Hematopoietic multipotent progenitor cell treated with erythropoietin and hydrocortisone succinate and interleukin-3 and kit ligand, for 17 days (in vitro differentiated cells): Measurements from ENCODE around the gene ACAP1.

Experiments used
- DNase-seq: peaks from one replicate; pipeline ENCODE4 v3.0.0-alpha.2; 2015; ENCODE audit warnings: low spot score

The ACAP1 gene, protein sequence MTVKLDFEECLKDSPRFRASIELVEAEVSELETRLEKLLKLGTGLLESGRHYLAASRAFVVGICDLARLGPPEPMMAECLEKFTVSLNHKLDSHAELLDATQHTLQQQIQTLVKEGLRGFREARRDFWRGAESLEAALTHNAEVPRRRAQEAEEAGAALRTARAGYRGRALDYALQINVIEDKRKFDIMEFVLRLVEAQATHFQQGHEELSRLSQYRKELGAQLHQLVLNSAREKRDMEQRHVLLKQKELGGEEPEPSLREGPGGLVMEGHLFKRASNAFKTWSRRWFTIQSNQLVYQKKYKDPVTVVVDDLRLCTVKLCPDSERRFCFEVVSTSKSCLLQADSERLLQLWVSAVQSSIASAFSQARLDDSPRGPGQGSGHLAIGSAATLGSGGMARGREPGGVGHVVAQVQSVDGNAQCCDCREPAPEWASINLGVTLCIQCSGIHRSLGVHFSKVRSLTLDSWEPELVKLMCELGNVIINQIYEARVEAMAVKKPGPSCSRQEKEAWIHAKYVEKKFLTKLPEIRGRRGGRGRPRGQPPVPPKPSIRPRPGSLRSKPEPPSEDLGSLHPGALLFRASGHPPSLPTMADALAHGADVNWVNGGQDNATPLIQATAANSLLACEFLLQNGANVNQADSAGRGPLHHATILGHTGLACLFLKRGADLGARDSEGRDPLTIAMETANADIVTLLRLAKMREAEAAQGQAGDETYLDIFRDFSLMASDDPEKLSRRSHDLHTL

DNA sequence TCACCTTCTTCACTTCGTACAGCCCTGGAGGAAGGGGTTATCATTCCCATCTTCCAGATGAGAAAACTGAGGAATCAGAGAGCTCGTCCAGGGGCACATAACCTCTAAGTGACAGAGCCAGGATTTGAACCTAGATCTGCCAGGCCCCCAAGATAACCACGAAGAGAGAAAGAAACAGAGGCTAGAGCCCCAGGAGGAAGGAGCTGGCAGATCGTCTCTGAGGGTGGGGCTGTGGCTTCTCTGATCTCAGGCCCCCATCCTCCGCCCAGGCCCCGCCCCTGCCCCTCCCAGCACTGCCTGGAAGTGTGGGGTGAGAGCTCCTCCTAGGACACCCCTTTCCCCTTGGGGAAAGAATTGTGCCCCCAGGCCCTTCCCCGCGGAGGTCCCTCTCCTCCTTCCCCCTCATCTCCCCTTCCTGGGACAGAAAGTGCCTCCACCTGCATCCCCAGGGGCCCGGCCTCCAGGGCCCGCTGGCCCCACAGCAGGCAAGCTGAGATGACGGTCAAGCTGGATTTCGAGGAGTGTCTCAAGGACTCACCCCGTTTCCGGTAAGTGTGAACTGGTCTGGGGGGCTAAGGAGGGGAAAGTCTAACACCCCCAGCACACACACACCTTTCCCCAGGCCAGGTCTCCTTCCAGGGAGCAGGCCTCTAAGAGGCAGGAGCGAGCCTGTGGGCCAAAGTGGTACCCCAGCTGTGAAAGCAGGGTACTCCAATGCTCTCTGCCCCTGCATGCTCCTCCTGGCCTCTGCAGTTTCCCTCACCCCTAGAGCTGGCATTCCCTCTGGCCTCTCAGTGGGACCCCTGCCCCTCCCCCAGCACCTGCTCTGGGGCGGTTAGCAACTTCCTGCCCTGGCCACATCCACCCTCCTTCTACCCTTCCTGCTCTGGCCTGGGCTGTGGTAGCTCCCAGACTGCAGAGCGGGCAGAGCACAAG is at the start of gene ACAP1:
TSS of gene ACAP1 (plus strand) at position 290 of the 936 bp plus-strand sequence. CDS start at position 496, 206 bp downstream.
- DNase-seq, result peak; percentile 65

DNA sequence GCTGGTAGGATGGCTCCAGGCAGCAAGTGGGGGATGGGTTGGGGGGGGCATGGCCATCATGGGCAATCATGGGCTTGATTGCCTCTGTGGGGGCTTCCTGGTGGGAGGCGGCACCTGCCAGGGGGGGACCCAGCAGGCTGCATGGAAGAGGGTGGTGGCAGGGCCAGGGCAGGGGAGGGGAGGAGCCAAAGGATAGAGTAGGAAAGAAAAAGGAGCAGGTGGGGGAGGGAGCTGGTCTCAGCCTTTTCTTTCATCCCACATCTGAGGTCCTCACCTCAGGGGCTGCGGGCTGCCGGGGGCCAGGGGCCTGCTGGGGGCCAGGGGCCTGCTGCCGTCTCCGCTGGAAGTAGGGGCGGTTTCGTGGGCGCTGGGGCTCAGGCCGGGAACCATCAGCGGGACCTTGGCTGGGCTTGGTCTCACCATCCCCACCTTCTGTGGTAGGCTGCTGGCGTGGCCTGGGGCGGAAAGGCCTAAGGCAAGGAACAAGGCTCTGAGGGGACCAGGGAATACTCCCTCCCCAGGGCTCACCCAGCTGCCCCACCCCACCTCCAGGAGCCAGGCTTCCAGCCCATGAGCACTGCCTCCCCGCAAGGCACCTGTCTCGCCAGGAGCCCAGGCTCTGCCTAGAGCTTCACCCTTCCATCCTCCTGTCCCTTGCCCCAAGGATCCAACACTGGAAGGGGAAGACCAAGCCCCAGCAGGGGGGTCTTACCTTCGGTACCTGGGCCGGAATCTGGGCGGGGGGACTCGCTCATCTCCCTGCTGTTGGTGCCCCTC is 46.9 kb upstream of the ACAP1 start:
- DNase-seq, result no peak

DNA sequence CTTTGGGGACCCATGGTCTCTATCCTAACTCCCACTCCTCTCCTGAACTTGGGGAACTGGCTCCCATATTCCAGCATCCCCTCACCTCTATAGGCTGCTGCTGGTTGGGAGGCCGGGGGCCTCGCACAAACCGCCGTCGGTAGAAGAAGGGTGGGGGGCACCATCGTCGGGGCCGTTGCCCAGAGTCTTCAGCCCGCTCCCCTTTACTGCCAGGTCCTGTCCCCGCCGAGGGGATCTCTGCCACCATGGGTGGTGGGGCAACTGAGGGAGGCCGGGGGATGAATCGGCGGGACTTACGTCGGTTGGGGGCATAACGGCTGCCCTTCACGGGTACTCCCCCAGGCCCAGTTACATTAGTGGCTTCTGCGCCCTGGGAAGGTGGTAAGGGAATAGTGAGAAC is 46.2 kb upstream of the ACAP1 start:
- no peak for DNase-seq

DNA sequence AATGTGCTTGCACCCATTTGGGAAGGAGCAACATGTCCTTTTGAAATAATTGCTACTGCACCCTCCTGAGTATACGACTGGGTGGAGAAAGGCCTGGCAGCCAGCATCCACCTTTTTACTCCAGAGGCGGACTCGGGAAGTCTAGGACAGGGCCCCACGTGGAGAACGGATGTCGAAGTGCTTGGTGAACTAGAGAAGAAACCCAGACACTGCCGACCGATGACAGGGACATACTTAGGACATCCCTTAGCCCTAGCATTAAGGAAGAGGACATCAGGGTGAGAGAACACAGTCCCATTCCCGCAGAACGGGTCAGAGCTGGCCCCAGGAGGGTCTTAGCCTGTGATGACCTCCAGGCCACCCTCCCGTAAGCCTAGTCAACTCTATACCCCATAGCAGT is 45.6 kb upstream of the ACAP1 start:
- DNase-seq, result no peak

DNA sequence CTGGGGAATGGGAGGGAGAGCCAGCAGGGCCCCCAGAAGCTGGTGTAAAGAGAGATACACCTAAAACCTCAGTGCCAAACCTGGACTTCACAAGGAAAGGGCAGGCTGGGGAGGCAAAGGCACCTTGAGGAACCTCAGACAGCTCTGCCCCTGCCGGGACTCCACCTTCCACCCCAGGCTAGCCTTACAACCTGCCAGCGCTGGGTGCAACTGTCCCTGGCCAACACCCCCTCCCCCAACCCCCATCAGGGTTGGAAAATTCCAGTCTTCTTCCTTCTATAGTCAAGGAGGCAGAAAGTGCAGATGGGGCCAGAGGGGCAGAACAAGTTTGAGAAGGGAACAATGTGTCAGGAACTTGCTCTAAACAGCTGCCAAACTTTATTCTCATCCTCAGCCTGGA is 44.1 kb upstream of the ACAP1 start:
- no peak for DNase-seq

DNA sequence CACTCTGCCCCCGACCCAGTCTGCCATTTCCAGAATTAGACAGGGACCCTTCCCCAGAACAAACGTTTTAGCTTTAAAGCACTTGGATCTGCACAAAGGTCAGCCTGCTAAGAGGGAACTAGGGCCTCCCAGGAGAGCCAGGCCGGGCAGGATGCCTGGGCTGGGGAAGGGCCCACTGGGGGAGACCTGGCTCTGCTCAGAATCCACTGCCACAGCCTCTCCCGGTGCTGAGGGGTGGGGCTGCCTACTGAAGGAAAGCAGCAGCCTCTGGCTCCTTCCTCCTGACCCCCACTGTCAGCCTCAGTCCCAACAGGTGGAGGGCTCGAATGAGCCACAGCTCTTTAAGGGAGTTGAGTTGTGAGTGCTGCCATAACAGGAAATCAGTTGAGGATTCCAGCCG is 43.6 kb upstream of the ACAP1 start:
- DNase-seq, result no peak

DNA sequence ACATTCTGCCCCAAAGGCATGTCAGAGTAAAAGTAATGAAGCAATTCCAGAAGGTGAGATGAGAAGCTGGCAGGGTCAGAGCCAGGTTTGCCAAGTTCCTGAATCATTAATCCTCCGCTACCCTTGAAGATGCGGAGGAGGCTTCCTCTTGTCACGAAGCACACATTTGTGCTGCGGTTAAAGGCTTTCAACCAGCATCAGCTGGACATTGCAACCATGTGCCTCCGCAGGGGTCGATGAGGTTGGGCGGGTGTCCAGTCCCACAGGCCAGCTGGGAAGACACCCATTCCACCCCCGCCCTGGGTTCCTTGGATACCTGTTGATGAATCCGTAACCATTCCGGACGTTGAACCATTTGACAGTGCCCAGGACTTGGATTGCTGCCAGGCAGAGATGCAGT is 43.2 kb upstream of the ACAP1 start:
- no peak for DNase-seq

DNA sequence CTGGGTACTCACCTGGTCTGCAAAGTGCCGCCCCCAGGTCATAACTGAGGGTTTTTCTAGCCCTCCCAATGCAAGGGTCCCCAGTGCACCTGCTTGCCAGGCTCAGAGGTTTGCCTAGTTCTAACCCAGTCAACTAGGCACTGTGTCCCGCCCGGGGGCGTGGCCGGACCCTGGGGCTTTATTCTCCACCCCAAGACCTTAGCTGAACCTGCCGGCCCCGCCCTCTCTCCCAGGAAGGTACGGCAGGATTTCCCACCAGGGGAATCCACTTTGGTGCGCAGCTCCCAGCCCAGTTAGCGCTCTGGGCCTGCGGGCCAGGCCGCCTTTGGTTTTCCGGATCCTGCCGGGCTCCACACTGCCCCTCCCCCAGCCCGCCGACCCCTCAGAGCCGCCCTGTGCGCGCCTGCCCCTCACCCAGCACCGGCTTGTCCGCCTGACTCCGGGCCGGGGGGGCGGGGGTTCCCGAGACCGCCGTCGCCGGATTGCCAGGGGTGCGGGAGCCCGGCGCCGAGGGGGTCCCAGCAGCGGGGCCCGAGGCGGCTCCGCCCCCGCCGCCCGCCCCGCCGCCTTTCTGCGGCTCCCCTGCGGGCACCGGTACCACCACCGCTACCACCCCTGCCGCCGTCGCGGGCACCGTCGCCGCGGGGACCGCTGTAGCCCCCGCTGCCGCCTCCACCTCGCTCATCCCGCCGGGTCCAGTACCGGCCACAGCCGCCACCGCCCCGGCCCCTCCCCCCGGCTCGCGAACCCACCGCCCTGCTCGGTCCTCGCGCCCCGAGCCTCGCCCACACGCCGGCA is 42.3 kb upstream of the ACAP1 start:
- peak; percentile 58 for DNase-seq

DNA sequence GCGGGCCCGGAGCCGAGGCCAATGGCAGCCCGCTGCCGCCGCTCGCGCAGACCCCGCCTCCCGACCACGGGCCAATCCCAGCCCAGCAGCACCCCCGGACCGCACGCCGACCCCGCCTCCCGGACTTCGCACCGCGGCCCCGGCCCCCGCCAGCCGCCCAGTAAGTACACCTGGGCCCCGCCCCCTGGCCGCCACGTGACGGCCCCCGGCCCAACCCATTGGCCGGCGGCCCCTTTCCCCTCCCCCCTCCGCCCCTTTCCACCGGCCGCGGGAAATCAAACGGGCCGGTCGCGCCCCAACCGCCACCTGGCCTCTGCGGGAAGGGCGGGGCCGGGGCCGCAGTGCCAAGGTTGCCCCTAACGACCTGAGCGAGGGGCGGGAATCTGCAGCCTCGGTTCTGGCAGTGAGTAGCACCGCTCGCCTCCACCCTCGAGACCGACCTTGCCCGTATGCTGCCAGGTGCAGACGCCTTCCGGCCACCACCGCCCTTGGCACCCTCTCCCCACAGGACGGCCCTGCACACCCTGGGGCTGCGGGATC is 41.6 kb upstream of the ACAP1 start, which contains the start of gene YBX2:
TSS of gene YBX2 (minus strand) at position 26 of the 540 bp plus-strand sequence. CDS start 139 bp downstream, outside the sequence.
- peak; percentile 79 for DNase-seq

DNA sequence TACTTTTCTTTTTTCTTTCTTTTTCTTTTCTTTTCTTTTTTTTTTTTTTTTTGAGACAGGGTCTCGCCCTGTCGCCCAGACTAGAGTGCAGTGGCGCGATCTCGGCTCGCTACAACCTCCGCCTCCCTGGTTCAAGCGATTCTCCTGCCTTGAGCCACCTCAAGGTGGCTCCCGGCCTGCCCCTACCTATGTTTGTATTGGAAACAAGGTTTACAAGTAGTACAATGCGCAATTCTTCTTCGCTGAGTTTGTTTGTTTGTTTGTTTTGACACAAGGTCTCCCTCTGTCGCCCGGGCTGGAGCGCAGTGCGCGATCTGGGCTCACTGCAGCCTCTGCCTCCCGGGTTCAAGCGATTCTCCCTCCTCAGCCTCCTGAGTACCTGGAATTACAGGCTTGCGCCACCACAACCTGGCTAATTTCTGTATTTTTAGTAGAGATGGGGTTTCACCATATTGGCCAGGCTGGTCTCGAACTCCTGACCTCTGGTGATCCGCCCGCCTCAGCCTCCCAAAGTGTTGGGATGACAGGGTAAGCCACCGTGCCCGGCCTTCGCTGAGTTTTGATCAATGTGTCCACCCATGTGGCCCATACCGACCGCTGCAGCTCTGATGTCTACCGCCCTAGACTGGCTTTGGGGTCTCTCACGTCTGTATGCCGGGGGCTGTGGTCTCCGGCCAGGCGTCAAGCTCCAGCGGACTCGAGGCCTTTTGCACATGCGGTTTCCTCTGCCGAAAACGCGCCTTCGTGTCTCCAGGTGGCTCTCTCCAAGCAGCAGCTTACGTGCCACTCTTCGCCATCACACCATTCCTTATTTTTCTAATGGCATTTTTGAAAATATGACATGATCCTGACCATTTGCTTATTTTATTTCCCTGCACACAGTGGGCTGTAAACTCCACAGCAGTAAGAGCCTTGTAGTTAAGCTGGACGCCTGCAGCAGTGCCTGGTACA is 40.8 kb upstream of the ACAP1 start:
- no peak for DNase-seq

DNA sequence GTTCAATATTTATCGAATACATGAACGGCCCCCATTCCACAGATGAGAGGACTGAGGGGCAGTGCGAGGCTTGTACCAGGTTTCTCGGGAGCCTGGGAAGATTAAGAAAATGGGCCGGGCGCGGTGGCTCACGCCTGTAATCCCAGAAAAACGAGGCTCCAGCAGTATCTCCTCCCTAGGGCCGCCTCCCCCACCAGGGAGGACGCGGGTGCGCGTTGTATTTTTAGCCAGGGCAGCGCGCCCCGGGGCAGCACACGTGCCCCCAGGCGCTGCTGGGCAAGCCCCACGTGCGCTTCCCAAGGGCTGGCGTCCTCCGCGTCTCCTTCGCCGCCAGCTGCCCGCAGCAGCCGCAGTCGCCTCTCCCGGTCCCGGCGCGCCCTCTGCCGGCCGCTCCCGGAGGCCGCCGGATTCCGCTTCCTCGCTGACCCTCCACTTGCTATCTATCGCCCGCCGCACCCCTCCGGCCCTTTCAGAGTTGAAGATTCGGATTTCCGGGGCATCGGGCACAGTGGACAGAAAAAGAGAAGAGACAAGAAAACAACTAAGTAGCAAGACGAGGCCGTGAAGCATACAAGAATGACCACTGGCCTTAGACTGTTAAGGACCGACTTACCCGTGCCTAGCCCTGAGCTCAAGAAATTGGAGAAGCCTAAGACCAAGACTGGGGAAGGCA is 40.0 kb upstream of the ACAP1 start:
- DNase-seq, result peak; percentile 85

DNA sequence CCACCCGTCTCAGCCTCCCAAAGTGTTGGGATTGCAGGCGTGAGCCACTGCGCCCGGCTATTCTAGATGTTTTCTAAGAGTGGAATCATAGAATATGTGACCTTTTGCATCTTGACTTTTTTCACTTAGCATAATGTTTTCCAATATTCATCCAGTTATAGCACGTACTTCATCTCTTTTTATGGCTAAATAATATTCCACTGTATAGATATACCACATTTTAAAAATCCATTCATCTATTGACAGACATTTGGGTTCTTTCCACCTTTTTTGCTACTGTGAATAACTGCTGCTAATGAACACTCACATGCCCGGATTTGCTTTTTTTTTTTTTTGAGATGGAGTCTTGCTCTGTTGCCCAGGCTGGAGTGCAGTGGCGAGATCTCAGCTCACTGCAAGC is 32.1 kb upstream of the ACAP1 start:
- DNase-seq, result no peak

DNA sequence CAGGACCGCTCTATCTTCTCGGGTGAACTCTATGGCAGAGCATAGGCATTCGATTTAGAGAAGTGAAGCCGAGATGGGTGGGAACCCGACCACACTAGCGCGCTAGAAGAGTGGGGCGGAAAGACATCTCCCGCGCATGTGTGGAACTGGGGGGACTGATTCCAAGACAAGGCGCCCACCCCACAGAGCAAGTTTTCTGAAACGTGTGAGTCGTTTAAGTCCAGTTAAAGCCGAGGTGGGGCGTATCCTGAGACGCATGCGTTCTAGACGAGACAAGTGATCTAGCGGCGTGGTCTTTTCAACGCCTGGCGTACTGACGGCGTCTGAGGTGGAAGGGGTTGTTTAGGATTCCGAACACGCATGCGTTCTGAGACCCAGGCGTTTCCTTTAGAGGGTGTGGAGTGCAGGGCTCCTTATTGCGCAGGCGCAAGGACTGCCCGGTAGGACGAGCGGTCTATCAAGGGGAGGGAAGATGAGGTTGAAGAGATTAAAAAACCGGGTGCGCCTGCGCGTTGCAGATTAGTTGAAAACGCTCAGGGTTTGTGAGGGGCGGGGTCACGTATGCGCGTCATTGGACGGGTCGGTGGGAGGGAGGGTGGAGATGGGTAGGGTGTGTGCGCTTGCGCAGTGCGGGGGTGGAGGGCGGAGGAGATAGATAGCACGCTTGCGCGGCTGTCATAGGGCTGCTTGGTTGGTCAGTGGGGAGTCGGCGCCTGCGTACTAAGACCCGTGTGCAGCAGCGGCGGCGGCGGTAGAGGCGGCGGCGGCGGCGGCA is 29.2 kb upstream of the ACAP1 start, which contains the start of gene EIF5A:
TSS of gene EIF5A (plus strand) at position 718 of the 775 bp plus-strand sequence. CDS start 2,008 bp downstream, outside the sequence.
- DNase-seq, result peak; percentile 100

DNA sequence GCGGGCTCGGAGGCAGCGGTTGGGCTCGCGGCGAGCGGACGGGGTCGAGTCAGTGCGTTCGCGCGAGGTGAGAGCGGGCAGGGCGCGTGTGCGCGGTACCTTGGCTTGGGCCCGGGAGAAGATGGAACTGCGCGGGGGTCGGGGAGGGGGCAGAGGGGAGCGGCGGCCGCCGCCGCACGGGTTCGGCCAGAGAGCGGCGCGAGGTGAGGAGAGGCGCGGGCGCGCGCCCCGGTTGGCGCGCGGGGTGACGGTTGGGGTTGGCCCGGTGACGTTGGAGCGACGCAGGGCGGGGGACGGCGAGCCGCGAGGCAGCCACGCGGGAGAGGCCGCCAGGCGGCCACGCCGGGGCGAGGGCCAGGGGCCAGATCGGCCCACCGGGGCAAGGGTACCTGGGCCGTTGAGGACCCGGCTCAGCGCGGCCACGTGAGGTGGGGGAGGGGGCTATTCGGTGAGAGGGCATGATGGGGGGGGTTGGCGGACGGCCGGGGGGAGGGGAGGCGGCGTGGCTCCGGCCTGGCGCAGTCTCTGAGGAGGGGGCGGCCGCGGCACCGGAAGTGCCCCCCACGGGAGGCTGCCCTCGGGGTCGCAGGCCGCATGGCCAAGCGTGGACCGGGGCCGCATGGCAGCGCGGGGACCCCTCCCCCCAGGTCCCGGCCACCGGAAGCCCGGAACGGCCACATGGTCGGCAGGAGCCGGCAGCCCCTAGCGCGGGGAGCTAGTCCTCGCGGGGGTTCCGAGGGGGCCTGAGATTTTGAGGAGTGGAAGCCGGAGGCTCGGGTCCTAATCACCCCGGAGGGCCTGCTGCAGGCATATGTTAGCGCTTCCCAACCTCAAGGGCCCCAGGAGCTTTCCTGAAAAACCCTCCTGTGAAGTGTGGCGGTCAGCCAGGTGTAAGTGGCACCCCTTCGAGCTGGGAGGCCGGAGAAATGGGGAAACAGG is 28.4 kb upstream of the ACAP1 start:
- DNase-seq, result peak; percentile 77

DNA sequence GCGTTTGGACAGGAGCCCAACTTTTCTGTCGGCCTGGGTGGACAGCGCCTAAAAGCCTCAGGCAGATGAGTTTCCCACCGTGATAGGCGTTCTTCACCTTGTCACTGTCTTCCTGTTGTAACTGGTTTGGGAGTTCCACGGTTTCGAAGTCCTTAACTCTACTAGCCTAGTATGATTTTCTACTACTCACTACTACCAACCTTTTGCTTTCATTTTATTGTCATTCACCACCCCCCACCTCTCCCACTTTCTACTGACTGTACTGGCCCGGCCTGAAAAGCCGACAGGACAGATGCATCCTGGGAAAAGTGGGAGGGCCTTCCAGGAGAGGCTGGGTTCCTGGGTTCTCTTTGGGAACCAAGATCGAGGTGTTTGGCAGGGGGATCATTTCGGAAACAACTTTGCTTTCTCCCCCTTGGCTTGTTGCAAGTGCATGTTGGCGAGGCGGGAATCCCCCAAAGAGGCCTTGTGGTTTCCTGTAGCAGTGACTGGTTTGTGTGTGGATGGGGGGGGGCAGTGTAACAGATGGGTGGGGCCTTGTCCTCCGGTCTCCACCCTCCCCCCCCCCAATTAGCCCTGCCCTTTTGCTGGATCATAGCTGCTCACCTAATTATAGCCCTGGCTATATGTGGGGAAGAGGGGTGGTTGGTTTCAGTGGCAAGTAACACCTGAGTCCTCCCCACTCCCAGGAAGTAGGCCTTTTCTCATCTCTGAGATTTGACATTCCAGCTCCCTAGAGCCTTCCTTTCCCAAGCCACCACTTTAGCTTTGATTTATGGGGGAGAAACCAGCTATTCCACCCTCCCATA is 27.5 kb upstream of the ACAP1 start:
- DNase-seq, result peak; percentile 91
